Loucy (cell line): Measurements from ENCODE around the gene KIRREL3.

Experiments
- H2AFZ ChIP-seq: fragments of 200-600 bp; sonication (generic); 2 replicates; pipeline ENCODE4 v1.6.0; 2016; ENCODE audit warnings: antibody characterized with exemption, mild to moderate bottlenecking, low read length, moderate library complexity
- H3F3A ChIP-seq: fragments of 200-600 bp; 2 replicates; pipeline ENCODE4 v1.6.0; 2016; ENCODE audit warnings: antibody characterized with exemption, low read depth, mild to moderate bottlenecking
- H3K27me3 ChIP-seq: fragments of 200-600 bp; sonication (generic); 2 replicates; pipeline ENCODE4 v1.6.1; 2014; ENCODE audit warnings: low read length, mild to moderate bottlenecking; ENCODE audit not compliant: insufficient read depth, poor library complexity, severe bottlenecking
- H3K36me3 ChIP-seq: fragments of 200-600 bp; sonication (generic); 2 replicates; pipeline ENCODE4 v1.6.1; 2016; ENCODE audit warnings: low read length; ENCODE audit not compliant: insufficient read depth
- H3K4me1 ChIP-seq: fragments of 200-600 bp; sonication (generic); 2 replicates; pipeline ENCODE4 v1.5.1; 2014; ENCODE audit warnings: low read length, mild to moderate bottlenecking; ENCODE audit not compliant: insufficient read depth, poor library complexity, severe bottlenecking
- H3K4me2 ChIP-seq: fragments of 200-600 bp; sonication (generic); 2 replicates; pipeline ENCODE4 v1.6.0; 2014; ENCODE audit warnings: antibody characterized with exemption, low read length, low read depth, mild to moderate bottlenecking; ENCODE audit not compliant: poor library complexity, severe bottlenecking
- H3K4me3 ChIP-seq: fragments of 200-600 bp; sonication (generic); 2 replicates; pipeline ENCODE4 v1.5.1; 2014; ENCODE audit warnings: low read length, mild to moderate bottlenecking, mixed read lengths; ENCODE audit not compliant: poor library complexity, severe bottlenecking
- H3K79me2 ChIP-seq: fragments of 200-600 bp; sonication (generic); 2 replicates; pipeline ENCODE4 v1.6.1; 2014; ENCODE audit warnings: low read length; ENCODE audit not compliant: insufficient read depth
- H3K9ac ChIP-seq: fragments of 200-600 bp; sonication (generic); 2 replicates; pipeline ENCODE4 v1.6.0; 2014; ENCODE audit warnings: mild to moderate bottlenecking, low read depth, low read length, moderate library complexity; ENCODE audit not compliant: poor library complexity, severe bottlenecking
- H3K9me2 ChIP-seq: fragments of 200-600 bp; sonication (generic); replicated peaks from 2 replicates; pipeline ENCODE4 v1.6.1; 2016; ENCODE audit warnings: low read depth, low read length, mixed read lengths
- H3K9me3 ChIP-seq: fragments of 200-600 bp; sonication (generic); 2 replicates; pipeline ENCODE4 v1.6.1; 2014; ENCODE audit warnings: mild to moderate bottlenecking, antibody characterized with exemption, low read length, low read depth; ENCODE audit not compliant: insufficient read depth
- H4K20me1 ChIP-seq: fragments of 200-600 bp; sonication (generic); 2 replicates; pipeline ENCODE4 v1.6.0; 2014; ENCODE audit warnings: antibody characterized with exemption, low read length, mild to moderate bottlenecking; ENCODE audit not compliant: insufficient read depth, poor library complexity, severe bottlenecking
- CTCF ChIP-seq: fragments of 200-600 bp; sonication (generic); conservative IDR thresholded peaks from 2 replicates; pipeline ENCODE4 v1.5.1; 2014; ENCODE audit warnings: mild to moderate bottlenecking, antibody characterized with exemption, low read length
- EZH2phosphoT487 ChIP-seq: fragments of 200-600 bp; IDR thresholded peaks from 2 replicates; pipeline ENCODE4 v1.6.1; 2018; ENCODE audit warnings: antibody characterized with exemption, mild to moderate bottlenecking, moderate library complexity, borderline replicate concordance

KIRREL3 gene

DNA sequence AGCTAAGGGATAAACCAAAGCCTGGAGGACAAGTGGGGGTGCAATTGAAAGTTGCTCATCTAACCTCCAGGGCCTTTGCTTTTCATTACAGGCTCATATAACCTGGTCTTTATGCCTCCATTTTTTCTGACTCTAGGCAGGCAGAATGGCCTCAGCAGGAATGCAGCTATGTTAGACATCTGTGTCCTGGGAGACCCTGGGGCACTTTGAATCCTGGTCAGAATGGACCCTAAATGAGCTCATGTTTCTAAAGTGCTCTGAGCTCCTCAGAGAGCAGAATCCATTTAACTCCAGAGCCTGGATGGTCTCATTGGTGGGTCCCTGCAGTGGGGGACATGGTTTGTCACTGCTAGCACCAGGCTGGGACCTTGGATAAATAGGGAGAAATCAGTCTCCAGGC, 177.3 kb downstream of the KIRREL3 start:
- H3K27me3 ChIP-seq, result no peaks in the 10 kb centered on the region
- no peaks in the 10 kb centered on the region for H3F3A ChIP-seq
- no peak overlapping the region for H3K9ac ChIP-seq
- TF ChIP-seq EZH2phosphoT487 (no peak), CTCF (no peak)
- no peaks in the 10 kb centered on the region for H3K79me2 ChIP-seq
- no peaks in the 10 kb centered on the region for H3K9me3 ChIP-seq
- no peak overlapping the region for H2AFZ ChIP-seq
- H3K4me2 ChIP-seq, result no peak overlapping the region
- no peaks in the 10 kb centered on the region for H3K36me3 ChIP-seq
- no peaks in the 10 kb centered on the region for H3K4me1 ChIP-seq
- H3K4me3 ChIP-seq, result no peak overlapping the region
- no peaks in the 10 kb centered on the region for H4K20me1 ChIP-seq
- H3K9me2 ChIP-seq, result no peaks in the 10 kb centered on the region

- Histone ChIP-seq H3K27me3 (no peaks in the 10 kb centered on the region), H3K9me3 (no peaks in the 10 kb centered on the region)
- TF ChIP-seq EZH2phosphoT487 (no peak), CTCF (no peak)
These were observed 178.7 kb downstream of the KIRREL3 start for GRCh38 chr11:126821827-126822226.

GRCh38 chr11:126819194-126819593, 181.4 kb downstream of the KIRREL3 start:
- Histone ChIP-seq H4K20me1 (no peaks in the 10 kb centered on the region), H3K4me1 (no peaks in the 10 kb centered on the region), H3K4me2 (no peak overlapping the region), H3K4me3 (no peak overlapping the region), H3K36me3 (no peaks in the 10 kb centered on the region), H2AFZ (no peak overlapping the region), H3F3A (no peaks in the 10 kb centered on the region), H3K27me3 (no peaks in the 10 kb centered on the region), H3K79me2 (no peaks in the 10 kb centered on the region), H3K9me2 (no peaks in the 10 kb centered on the region), H3K9me3 (no peaks in the 10 kb centered on the region), H3K9ac (no peak overlapping the region)
- TF ChIP-seq EZH2phosphoT487 (no peak), CTCF (no peak)

More at GRCh38 chr11:126821827-126822226, 178.7 kb downstream of the KIRREL3 start:
- no peaks in the 10 kb centered on the region for H3K79me2 ChIP-seq
- no peak overlapping the region for H2AFZ ChIP-seq
- H3K4me2 ChIP-seq, result no peak overlapping the region
- H3K9ac ChIP-seq, result no peak overlapping the region
- no peaks in the 10 kb centered on the region for H4K20me1 ChIP-seq
- H3K9me2 ChIP-seq, result no peaks in the 10 kb centered on the region
- H3K36me3 ChIP-seq, result no peaks in the 10 kb centered on the region
- no peak overlapping the region for H3K4me3 ChIP-seq
- H3F3A ChIP-seq, result no peaks in the 10 kb centered on the region
- no peaks in the 10 kb centered on the region for H3K4me1 ChIP-seq
